Stromal cell of bone marrow (primary cell): ENCODE data around the gene PLRG1.

Experiments used
- DNase-seq: peaks from one replicate; pipeline ENCODE4 v3.0.0-alpha.2; 2012; ENCODE audit warnings: low read depth

Gene PLRG1

DNA sequence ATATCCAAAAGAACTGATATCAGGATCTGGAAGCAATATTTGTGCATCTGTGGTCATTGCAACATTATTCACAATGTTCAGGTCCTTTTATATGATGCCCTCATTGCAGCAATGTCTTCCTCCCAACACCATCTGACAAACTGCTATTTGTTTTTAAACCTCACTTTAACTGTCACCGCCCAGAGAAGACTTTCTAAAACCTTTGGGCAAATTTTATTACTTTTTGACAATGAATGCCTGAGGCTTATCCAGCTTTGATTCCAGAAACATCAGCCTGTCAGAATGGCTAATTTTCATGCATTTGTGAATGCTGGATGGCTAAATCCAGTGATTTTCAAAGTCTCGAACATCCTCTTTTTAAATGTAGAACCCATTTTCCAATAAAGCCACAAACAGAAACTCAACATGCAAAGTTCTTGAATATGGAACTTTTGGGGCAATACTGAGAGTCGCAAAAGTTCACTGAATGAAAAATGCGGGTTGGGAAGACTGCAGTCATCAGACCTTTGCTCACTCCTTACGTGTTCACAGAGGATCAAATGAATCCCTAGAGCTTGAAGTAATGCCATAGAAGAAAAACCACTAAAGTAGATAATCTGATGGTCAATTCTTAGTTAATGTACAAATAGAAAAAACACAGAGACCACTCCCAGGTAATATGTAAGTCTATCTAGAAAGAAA, 23.1 kb upstream of the PLRG1 start:
- DNase-seq: no peak

DNA sequence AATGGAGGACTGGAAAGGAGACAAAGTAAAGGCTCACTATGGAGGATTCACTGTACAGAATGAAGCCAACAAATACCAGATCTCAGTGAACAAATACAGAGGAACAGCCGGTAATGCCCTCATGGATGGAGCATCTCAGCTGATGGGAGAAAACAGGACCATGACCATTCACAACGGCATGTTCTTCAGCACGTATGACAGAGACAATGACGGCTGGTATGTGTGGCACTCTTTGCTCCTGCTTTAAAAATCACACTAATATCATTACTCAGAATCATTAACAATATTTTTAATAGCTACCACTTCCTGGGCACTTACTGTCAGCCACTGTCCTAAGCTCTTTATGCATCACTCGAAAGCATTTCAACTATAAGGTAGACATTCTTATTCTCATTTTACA, 19.4 kb upstream of the PLRG1 start:
- no peak for DNase-seq

DNA sequence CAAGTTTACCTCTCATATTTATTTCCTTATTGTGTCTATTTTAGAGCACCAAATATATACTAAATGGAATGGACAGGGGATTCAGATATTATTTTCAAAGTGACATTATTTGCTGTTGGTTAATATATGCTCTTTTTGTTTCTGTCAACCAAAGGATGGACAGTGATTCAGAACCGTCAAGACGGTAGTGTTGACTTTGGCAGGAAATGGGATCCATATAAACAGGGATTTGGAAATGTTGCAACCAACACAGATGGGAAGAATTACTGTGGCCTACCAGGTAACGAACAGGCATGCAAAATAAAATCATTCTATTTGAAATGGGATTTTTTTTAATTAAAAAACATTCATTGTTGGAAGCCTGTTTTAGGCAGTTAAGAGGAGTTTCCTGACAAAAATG, 18.8 kb upstream of the PLRG1 start:
- DNase-seq: no peak

DNA sequence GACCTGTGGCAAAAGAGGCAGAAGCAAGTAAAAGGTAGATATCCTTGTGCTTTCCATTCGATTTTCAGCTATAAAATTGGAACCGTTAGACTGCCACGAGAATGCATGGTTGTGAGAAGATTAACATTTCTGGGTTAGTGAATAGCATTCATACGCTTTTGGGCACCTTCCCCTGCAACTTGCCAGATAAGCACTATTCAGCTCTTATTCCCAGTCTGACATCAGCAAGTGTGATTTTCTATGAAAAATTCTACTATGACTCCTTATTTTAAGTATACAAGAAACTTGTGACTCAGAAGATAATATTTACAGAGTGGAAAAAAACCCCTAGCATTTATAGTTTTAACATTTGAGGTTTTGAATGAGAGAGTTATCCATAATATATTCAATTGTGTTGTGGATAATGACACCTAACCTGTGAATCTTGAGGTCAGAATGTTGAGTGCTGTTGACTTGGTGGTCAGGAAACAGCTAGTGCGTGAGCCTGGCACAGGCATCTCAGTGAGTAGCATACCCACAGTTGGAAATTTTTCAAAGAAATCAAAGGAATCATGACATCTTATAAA, 16.5 kb upstream of the PLRG1 start:
- peak; percentile 43 for DNase-seq

DNA sequence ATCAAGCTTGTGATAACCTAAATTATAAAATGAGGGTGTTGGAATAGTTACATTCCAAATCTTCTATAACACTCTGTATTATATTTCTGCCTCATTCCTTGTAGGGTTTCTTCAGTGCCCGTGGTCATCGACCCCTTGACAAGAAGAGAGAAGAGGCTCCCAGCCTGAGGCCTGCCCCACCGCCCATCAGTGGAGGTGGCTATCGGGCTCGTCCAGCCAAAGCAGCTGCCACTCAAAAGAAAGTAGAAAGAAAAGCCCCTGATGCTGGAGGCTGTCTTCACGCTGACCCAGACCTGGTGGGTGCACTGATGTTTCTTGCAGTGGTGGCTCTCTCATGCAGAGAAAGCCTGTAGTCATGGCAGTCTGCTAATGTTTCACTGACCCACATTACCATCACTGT, 15.5 kb upstream of the PLRG1 start:
- no peak for DNase-seq

DNA sequence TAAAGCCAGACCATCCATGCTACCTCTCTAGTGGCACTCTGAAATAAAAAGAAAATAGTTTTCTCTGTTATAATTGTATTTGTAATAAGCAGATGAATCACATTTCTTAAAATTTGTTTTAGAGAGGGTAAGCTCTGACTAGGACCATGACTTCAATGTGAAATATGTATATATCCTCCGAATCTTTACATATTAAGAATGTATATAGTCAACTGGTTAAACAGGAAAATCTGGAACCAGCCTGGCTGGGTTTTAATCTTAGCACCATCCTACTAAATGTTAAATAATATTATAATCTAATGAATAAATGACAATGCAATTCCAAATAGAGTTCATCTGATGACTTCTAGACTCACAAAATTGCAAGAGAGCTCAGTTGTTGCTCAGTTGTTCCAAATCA, 14.1 kb upstream of the PLRG1 start:
- no peak for DNase-seq

DNA sequence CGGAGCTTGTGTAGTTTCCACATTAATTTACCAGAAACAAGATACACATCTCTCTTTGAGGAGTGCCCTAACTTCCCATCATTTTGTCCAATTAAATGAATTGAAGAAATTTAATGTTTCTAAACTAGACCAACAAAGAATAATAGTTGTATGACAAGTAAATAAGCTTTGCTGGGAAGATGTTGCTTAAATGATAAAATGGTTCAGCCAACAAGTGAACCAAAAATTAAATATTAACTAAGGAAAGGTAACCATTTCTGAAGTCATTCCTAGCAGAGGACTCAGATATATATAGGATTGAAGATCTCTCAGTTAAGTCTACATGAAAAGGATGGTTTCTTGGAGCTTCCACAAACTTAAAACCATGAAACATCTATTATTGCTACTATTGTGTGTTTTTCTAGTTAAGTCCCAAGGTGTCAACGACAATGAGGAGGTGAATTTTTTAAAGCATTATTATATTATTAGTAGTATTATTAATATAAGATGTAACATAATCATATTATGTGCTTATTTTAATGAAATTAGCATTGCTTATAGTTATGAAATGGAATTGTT, 12.6 kb upstream of the PLRG1 start, which contains the start of gene FGB:
Gene FGB (plus strand): TSS at position 315 of the 558 bp plus-strand sequence. CDS start 8 bp downstream, at position 323.
- no peak for DNase-seq

DNA sequence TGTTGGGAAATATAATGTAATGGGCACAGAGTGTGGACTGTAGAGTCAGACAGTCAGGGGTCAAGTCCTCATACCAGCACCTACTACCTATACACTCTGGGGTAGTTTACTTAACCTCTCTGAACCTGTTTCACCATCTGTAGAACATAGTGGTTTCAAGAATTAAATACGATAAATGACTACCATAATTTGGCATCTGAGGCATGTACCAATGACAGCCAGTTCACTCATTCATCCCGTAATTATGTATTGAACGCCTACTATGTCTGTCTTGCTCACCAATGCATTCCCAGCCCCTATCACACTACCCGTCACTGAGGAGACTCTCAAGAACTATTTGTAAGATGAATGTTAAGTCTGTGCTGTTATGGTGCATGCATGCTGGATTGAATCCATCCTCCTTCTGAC, 10.6 kb upstream of the PLRG1 start:
- no peak for DNase-seq

DNA sequence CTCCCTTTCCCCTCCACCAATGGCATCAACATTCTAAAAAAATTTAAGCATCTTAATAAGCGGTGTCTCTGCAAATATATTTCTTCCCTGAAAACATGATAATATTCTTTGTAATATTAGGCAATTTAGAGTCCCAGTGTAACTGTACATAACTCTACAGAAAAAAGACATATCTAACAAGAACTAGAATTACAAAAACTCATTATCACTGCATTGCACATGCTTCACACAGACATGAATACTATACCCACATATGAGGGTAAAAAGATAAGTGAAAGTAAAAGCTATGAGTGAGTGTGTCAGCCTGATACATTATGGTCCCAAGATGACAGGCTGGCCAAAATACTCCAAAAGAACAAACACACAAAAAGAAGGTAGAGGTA, 10.2 kb upstream of the PLRG1 start:
- no peak for DNase-seq

DNA sequence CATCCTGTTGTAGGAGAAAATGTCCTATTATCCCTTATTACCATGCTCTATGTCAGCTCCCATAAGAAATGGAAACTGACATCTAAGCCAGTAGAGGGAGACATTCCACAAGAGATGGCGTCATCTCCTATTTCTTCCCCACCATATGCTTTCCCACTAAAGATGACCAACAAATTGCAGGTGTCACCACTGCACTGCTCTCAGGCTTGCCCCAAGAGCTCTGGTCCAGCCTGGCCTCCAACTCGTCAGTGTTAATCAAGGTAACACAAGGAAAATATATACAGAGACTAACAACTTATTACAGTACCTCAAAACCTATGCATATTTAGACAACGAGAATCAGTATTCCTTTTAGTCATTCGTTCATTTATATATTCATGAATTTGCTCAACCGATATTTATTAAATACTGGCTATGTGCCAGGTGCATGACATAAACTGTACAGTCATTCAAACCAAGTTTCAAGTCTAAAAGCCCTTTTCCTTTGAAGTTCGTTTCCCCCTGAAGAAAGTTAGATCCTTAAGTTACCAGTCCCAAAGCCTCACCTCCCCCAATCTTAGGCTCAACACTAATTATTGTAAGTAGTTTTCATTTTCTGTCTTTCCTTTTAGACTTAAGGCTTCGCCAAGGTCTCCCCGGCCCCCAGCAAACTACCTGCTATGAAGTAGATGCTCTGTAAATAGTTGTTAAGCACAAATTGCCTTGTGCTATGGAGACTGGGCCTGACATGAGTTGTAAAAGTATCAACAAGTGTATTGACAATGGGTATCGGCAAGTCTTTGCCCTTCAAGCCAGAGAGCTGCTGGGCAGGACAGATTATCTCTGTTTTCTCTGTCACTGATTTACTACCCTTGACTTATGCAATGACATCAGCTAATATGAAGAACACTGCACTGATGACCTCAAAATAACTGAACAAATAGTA, 9.6 kb upstream of the PLRG1 start:
- DNase-seq: peak; percentile 40

DNA sequence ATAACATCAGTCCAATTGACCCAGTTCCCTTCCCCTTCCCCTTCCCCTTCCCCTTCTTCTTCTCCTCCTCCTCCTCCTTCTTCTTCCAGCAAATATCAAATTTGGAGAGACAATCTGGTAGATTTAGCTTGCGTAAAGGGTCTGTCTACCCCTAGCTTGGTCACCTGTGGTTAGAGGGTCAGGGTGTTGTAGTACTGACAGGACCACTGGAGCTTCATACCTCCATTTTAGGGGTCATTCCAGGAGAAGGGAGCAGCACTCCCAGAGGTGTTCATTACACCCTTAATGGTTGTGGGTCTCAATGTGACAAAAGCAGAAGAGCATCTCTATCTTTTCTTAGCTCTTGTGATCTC, 8.9 kb upstream of the PLRG1 start:
- DNase-seq: no peak

DNA sequence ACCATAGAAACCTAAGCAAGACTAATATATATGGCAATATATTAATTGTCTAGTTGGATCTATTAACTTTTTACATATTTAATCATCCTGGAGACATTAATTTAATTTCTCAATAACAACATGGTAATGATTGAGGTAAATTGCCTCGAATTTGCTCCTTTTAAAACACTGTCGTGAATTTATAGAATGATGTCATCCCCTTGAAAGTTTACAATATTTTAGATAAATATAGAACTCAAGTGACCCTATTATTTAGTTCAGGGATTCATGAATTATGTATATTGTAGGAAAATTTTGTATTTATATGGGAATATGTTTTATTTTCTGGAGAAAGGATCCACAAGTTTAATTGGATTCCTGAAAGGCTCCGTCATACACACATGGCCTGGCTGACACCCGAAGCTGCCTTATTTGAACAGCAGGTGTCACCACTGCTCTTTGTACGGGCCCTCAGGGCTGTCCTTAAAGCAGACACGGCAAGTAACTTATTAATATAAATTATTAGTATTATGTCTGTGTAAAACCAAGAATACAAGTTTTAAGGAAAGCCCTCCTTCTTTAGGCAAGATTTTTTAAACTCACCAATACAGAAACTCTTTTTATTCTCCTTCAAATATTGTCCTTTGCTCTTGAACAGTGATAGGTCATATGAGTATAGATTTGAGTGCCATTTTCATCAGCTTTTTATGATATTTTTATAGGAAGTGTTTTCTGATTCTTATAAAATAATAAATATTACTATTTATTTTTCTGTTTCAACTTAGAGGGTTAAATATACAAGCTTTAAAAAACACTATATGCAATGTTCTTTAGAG, 1.9 kb upstream of the PLRG1 start:
- DNase-seq: peak; percentile 59

DNA sequence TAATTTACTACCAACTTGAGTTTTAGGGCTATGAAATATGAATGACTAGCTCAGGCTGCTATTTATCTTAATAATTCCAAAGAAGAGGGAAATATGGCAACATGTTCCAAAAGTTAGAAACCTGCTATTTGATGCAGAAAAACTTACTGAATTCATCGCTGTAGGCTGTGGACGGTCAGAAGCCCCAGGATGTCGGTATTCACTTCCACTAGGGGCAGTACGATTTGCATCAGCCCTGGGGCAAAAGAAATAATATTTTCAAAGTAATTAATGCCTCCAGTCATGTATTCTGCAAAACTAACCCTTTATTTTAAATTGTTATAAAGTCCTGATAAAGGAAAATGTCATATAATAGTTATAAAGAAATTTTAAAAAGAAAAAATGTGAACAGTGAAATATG, 4.5 kb downstream of the PLRG1 start:
- DNase-seq: no peak

DNA sequence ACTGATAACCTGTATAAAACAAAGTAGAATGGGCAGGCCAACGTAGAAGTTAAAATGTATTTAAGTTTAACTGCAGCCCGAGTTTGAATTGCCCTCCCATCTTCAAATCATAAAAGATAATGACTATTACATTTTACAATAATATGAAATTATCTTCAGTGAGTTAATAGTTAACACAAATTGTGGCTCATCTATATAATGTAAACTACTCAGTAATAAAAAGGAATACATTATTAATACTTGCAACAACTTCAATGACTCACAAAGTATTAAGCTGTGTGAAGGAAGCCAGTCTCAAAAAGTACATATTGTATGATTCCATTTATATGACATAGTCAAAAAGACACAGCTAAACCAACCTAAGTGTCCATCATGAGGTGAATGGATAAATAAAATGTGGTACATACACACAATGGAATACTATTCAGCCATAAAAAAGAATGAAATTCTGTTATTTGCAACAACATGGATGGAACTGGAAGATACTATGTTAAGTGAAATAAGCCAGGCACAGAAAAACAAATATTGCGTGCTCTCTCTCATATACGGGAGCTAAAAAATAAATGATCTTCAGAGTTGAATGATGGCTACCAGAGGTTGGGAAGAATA, 7.8 kb downstream of the PLRG1 start:
- no peak for DNase-seq

DNA sequence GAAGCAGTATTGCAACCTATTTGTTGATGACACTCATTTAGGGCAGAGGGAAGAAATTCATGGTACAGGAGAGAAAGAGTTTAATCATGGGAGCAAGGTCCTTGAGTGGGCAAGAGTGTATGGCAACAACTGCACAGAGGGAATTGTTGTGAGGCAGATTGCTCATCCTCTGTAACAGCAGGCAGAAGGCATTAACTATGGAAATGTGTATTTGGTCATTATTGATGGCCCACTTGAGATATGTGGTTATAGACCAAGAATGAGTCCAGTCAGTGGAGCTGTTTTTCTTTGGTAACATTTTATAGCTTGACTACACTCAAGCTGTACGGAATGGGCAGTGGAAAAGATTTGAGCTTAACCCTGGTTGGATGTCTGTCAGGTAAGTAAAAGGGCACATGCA, 15.9 kb downstream of the PLRG1 start:
- peak; percentile 62 for DNase-seq

DNA sequence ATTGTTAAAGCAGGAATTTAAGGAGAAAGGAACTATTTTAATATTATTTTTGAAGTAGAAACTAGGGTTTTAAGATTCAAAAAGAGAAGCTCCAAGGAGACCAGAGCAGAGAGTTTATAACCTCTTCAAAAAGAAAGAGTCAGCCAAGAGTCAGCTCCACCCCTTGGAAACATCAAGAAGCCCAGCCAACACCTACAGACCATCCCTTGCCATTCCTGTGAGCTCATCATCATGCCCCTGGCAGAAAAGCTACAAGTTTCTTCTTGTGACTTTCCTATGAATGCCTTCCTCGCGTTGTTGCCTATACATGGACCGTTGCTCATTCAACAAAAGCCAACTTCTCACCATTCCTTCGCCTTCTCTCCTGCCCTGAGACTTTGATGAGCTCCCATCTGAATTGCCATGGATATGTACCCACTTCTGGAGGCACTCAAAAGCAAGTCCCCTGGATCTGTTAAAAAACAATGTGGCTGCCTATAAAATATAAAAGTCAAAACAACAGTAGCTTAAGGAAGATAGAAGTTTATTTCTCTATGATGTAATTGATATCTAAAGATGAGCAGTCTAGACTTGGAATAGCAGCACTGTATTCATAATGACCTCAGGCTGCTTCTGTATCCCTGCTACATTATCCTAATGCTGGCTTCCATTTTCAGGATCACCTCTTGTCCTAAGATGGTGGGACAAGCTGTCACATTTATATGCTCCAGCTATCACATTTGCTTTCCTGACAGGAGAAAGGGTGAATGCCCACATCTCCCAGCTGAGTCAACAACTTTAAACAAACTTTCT, 20.3 kb downstream of the PLRG1 start:
- DNase-seq: no peak

DNA sequence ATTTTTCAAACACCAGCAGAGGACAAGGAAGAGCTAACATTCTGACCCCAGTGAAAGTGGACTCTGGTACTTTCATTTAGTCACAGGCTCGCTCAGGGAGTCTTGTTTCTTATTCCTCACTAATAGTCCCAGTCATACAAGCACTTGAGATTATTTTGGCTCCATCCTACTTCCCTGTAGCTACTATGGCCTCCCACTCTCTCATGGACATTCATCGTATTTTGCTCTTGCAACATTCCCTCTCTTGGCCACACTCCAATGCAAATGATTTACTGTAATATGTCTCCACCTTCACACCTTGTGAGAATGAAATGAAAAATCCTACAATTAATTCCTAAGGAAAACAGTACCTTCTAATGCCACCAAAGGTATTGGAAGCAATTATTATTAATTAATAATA, 21.3 kb downstream of the PLRG1 start:
- no peak for DNase-seq

DNA sequence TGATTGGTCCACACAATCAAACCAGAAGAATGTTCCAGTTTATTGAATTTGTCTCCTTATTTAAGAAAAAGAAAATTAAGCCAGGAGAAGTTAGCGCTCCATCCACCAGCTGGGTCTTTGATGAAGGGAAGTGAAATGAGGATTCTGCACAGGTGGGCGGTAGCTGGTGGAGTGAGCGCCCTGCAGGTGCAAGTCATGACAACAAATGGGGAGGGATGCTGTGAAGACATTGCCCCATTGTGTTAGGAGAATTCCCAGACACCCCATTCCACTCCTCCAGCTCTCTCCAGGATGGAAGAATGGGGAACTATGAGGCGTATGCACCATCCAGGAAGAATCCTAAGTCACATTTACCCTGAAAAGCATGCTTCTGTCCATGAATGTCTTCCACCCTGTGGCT, 22.9 kb downstream of the PLRG1 start:
- no peak for DNase-seq

DNA sequence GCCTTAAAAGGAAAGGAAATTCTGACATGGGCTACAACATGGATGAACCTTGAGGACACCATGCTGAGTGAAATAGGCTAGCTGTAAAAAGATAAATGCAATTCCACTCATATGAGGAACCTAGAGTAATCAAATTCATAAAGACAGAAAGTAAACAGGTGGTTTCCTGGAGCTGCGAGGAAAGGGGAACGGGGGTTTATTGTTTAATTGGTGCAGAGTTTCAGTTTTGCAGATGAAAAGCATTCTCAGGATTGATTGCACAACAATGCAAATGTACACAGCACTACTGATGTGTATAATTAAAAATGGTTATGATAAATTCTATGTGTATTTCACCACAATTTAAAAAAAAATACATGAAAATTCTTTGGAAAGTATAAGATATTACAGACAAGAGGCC, 24.0 kb downstream of the PLRG1 start:
- DNase-seq: no peak

DNA sequence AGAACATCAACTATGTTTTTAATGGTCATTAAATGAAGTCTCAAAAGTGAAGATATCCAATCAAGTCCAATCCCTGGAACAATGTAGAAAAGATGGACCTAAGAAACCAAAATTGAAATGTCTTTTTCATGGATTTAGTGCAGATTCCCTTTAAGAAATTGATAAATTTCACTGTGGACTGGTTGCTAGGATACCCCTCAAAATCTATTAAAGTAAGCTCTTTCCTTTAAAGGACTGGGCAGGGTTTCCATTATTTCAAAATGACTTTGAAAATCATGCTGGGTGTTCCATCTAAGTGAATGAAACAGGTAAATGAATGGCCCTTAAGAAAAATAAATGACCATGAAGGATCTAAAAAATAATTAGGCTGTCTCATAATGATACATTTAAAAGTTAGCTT, 28.6 kb downstream of the PLRG1 start:
- DNase-seq: no peak

DNA sequence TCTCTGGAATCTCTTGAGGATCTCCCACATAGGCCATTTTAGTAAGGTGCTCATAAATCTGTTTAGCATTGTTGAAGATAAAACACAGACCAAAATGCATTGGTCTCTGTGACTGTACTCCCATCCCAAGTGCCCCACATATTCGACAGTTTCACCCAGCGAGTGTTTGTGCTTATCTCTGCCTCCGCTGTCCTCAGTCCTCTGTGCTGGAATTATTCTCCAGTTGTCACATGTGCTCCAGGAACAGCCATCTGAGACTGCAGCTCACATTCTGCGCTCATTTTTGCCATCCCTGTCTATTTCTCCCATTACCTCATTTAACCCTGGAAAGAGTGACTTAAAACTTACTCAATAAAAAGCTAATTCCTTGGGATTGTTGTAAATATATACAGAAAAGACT, 31.0 kb downstream of the PLRG1 start:
- DNase-seq: no peak
